Superior temporal gyrus (tissue), 1 donor: ENCODE results near the gene VPS26A.
A peak's percentile ranks its signal among the peaks of the same experiment; 100 is the strongest.

Experiments used
- DNase-seq: peaks from one replicate; pipeline ENCODE4 v3.0.0-alpha.2; 2016; ENCODE audit errors: extremely low spot score

The VPS26A gene

GRCh38 chr10:69179089-69179742, 55.2 kb downstream of the VPS26A start:
- no peak for DNase-seq

- DNase-seq, result peak; percentile 99
Measured at GRCh38 chr10:69179743-69180524, 56.0 kb downstream of the VPS26A start, which contains the start of gene SUPV3L1. Gene SUPV3L1 (plus strand): TSS chr10:69180234. CDS start chr10:69180292, 58 bp downstream.

- DNase-seq, result no peak
Measured at GRCh38 chr10:69180525-69181204, 56.7 kb downstream of the VPS26A start.

- no peak for DNase-seq
Measured at GRCh38 chr10:69181433-69181832, 57.5 kb downstream of the VPS26A start.

DNA sequence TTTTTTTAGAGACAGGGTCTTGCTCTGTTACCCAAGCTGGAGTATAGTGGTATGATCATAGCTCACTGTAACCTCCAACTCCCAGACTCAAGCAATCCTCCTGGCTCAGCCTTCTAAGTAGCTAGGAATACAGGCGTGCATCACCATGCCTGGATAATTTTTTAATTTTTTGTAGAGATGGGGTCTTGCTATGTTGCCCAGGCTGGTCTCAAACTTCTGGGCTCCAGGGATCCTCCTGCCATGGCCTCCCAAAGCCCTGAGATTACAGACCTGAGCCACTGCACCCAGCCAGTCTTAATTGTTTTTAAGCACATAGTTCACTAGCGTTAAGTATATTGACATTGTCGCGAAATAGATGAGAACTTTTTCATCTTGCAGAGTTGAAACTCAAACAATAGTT, 58.0 kb downstream of the VPS26A start:
- no peak for DNase-seq

DNA sequence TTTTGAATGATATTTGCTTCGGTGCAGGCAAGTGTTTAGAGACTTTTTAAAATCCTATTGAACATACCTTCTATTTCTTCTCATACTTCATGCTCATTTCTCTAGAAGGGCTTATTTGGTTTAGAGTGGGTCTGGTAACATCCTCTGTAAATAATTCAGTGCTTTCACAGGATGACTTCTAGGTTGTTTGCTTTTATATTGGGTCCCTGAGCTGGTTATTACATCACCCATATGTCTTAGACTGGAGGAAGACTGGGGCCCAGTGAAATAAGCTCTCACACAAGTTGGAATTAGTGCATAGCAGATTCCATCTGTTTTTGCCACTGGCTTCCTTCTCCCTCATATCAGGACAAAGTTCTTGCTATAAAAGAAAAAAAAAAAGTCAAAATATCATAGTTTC, 62.5 kb downstream of the VPS26A start:
- DNase-seq, result no peak

- DNase-seq, result no peak
Measured at GRCh38 chr10:69201045-69201444, 77.1 kb downstream of the VPS26A start.

DNA sequence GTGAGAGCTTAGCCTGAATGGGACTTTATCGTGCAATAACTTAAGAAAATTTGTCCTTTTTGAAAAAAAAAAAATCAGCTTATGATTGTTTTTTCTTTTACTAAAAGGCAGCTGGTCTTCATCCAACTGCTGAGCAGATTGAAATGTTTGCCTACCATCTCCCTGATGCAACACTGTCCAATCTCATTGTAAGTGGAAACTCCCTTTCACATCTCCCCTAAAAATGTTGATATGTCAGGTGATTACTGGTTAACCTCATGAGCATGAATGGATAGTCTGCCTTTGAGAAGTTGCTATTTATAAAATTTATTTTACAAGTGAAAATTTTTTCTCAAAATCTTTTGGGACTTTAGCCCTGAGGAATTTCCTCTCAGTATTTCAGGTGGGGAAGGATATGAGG, 78.4 kb downstream of the VPS26A start:
- no peak for DNase-seq

- no peak for DNase-seq
Measured at GRCh38 chr10:69208761-69209160, 84.8 kb downstream of the VPS26A start.

GRCh38 chr10:69209787-69210484, 86.0 kb downstream of the VPS26A start:
- DNase-seq, result no peak

DNA sequence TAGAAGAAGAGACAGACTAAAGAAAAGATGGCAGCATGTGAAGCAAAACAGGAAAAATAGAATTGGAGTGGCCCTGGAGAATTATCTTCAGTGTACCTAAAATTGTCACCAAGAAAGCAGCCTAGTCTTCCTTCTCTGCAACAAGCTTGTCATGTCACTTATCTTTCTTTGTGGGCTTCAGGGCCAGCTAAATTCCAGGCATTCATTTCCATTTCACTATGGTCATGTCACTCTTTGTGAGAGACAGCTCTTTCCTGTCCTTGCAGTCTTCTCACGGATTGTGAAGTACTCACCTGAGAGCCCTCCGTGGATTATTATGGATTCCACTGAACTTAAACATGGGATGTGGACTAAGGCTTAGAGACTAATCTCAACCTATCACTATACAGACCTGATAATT, 87.1 kb downstream of the VPS26A start:
- DNase-seq, result no peak

DNA sequence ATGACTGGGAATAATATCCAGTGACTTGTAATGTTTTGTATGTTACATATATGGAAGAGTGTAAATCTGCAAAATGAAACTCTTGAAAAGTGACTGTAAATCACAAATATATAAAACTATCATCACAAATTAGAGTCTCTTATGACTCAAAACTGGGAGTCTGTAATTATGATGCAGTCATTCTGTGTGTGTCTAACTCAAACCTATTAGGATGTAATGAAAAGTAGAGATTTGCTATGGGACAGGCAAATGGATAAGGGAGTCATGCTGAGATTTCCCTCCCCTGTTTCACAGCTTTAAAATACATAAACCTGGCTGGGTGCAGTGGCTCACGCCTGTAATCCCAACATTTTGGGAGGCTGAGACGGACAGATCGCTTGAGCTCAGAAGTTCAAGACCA, 87.5 kb downstream of the VPS26A start:
- DNase-seq, result no peak

GRCh38 chr10:69213591-69214311, 89.8 kb downstream of the VPS26A start:
- DNase-seq, result no peak

DNA sequence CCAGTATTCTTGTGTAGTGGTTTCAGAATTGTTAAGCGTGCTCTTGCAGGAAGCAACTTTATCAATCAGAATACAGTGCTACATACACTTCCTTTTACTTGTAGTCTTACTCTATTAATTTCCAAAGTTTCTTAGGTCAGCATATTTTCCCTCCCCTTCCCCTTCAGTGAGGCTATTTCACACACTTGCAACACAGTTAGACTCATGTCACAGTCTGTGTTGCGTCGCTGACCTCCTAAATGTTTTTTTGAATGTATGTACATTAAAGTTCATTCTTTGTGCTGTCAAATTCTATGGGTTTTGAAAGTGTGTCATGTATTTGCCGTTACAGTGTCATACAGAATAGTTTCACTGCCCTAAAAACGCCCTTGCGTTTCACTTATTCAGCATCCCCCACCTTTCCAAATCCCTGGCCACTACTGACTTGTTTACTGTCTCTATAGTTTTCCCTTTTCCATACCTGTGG, 90.7 kb downstream of the VPS26A start:
- no peak for DNase-seq

GRCh38 chr10:69215405-69216171, 91.6 kb downstream of the VPS26A start:
- no peak for DNase-seq

- no peak for DNase-seq
Measured at GRCh38 chr10:69216577-69217118, 92.7 kb downstream of the VPS26A start.

GRCh38 chr10:69217119-69217754, 93.3 kb downstream of the VPS26A start:
- DNase-seq, result no peak

DNA sequence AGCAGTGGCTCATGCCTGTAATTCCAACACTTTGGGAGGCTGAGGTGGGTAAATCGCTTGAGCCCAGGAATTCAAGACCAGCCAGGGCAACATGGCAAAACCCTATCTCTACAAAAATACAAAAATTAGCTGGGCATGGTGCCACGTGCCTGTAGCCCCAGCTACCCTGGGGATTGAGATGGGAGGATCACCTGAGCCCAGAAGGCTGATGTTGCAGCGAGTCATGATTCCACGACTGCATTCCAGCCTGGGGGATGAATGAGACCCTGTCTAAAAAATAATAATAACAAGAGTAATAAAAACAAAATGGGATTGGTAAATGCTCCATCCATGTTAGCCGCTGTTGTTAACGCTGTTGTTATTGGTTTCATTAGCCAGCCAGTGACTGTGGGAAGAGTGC, 94.9 kb downstream of the VPS26A start:
- DNase-seq, result no peak

DNA sequence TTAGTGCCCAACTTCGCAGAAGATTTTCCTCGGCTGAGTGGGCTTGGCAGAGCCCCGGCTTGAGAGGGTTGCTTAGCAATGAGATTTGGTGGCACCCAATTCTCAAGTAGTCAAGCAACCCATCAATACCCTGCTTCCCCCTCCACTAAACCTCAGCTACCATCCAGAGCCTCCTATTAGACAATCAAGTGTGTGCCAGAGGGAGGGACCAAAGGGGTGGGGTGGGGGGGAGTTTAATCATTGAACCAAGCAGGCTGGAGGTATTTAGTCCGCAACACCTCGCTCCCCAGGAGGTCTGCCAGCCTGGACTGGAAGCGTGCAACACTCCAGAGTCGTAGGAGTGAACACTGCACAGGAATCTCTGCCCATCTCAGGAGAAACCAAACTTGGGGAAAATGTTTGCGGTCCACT, 96.1 kb downstream of the VPS26A start, which contains the start of gene HKDC1:
Gene HKDC1 (plus strand): TSS at position 292 of the 411 bp plus-strand sequence. CDS start 104 bp downstream, at position 396.
- DNase-seq, result no peak

DNA sequence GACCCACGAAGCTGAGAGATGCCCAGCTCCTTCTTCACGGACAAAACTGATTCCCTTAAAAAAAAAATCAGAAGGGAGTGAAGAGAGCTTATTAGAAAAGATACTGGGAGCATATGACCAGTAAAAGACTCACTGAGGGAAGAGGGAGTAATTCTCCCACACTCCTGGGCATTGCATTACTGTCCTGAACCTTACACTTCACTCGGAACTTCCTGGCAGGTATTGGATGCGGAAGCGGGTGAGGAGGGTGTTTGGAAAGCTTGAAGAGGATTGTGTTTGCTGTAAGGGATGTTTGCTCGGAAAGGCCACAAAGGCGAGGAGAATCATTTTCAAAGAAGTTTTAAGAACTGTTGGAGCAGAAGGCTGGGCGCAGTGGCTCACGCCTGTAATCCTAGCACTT, 96.5 kb downstream of the VPS26A start:
- no peak for DNase-seq
